Activated T-cell treated with anti-CD3 and anti-CD28 coated beads, Interleukin-2, amount 50 U/mL, for 24 hours (primary cell): ENCODE results near the gene PRTN3.
"Not testable (repeated sequence)": the region's sequence is repeated elsewhere in the genome, so short reads cannot be mapped to it uniquely, and the experiment has no call there.

Experiments used
- DNase-seq: peaks from one replicate; pipeline ENCODE4 v3.0.0-alpha.2; 2020
- H3K27ac Mint-ChIP-seq: 2 replicates; pipeline ENCODE4 v1.8.0; 2020; ENCODE audit warnings: mild to moderate bottlenecking, mixed read lengths
- H3K27me3 Mint-ChIP-seq: 2 replicates; pipeline ENCODE4 v1.8.0; 2020; ENCODE audit warnings: mixed read lengths
- H3K36me3 Mint-ChIP-seq: 2 replicates; pipeline ENCODE4 v1.8.0; 2020; ENCODE audit warnings: low read depth, mixed read lengths
- H3K4me1 Mint-ChIP-seq: 2 replicates; pipeline ENCODE4 v1.8.0; 2020; ENCODE audit warnings: low read depth, mixed read lengths
- H3K4me3 Mint-ChIP-seq: 2 replicates; pipeline ENCODE4 v1.8.0; 2020; ENCODE audit warnings: mild to moderate bottlenecking, moderate library complexity, mixed read lengths
- H3K9me3 Mint-ChIP-seq: 2 replicates; pipeline ENCODE4 v1.8.0; 2020; ENCODE audit warnings: mixed read lengths

PRTN3 gene

DNA sequence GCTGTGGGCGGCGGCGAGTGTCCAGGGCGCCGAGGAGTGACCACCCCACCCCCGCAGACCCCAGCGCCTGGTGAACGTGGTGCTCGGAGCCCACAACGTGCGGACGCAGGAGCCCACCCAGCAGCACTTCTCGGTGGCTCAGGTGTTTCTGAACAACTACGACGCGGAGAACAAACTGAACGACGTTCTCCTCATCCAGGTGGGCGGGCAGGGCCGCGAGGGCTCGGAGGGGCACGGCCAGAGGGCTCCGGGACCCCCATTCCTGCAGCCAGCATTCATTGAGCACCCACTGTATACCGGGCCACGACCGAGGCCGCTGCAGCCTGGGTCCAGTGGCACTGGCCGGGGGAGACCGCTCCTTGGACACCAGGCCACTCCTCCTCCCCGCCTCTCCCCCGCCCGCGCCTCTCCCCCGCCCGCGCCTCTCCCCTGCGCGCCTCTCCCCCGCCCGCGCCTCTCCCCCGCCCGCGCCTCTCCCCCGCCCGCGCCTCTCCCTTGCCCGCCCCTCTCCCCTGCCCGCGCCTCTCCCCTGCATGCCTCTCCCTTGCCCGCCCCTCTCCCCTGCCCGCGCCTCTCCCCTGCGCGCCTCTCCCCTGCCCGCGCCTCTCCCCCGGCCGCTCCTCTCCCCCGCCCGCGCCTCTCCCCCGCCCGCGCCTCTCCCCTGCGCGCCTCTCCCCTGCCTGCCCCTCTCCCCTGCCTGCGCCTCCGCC, 3.2 kb downstream of the PRTN3 start:
- H3K27ac Mint-ChIP-seq: no peak overlapping the region
- H3K4me1 Mint-ChIP-seq: peaks cover 5% of the 10 kb centered on the region
- no peak for DNase-seq
- no peaks in the 10 kb centered on the region for H3K9me3 Mint-ChIP-seq
- H3K36me3 Mint-ChIP-seq: no peaks in the 10 kb centered on the region
- H3K4me3 Mint-ChIP-seq: no peak overlapping the region
- peaks cover 58% of the 10 kb centered on the region for H3K27me3 Mint-ChIP-seq

DNA sequence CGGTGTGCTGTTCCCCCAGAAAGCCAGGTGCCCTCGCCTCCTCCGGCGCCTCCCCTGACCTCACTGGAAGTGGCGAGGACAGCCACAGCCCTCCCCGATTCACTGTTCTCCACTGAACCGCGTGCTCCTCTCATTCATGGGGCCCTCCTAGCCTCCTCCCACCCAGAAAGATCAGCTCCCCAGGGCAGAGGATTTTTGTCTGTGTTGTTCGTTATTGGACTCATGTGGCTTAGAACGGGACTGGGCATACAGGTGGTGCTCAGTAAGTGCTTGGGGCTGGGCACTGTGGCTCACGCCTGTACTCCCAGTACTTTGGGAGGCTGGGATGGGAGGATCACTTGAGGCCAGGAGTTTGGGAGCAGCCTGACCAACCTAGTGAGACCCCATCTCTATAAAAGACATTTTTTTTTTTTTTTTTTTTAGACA, 3.8 kb downstream of the PRTN3 start:
- no peak for DNase-seq
- H3K4me3 Mint-ChIP-seq: no peak overlapping the region
- peaks cover 5% of the 10 kb centered on the region for H3K4me1 Mint-ChIP-seq
- H3K9me3 Mint-ChIP-seq: no peaks in the 10 kb centered on the region
- no peaks in the 10 kb centered on the region for H3K36me3 Mint-ChIP-seq
- H3K27me3 Mint-ChIP-seq: peaks cover 63% of the 10 kb centered on the region
- no peak overlapping the region for H3K27ac Mint-ChIP-seq

DNA sequence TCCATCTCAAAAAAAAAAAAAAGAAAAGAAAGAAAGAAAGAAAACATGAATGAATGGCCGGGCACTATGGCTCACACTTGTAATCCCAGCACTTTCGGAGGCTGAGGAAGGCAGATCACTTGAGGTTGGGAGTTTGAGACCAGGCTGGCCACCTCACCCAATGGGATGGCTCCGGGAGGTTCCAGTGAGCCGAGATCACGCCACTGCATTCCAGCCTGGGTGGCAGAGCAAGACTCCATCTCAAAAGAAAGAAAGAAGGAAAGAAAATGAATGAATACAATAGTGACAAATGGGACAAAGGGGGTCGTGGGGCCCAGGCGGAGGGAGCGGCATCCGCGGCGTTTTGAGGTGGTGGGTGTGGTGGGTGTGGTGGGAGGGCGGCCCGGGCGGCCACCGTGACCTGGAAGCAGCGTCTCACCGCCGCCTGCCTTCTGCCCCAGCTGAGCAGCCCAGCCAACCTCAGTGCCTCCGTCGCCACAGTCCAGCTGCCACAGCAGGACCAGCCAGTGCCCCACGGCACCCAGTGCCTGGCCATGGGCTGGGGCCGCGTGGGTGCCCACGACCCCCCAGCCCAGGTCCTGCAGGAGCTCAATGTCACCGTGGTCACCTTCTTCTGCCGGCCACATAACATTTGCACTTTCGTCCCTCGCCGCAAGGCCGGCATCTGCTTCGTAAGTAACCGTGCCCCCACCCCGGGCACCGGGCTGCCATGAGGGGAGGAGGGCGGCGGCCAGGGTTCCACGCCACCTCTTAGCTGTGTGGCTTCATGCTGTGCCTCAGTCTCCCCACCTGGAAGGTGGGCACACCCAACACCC, 5.1 kb downstream of the PRTN3 start:
- H3K4me1 Mint-ChIP-seq: peaks cover 5% of the 10 kb centered on the region
- H3K27me3 Mint-ChIP-seq: peaks cover 71% of the 10 kb centered on the region
- H3K9me3 Mint-ChIP-seq: no peaks in the 10 kb centered on the region
- no peaks in the 10 kb centered on the region for H3K36me3 Mint-ChIP-seq
- no peak overlapping the region for H3K27ac Mint-ChIP-seq
- no peak overlapping the region for H3K4me3 Mint-ChIP-seq
- DNase-seq: no peak

DNA sequence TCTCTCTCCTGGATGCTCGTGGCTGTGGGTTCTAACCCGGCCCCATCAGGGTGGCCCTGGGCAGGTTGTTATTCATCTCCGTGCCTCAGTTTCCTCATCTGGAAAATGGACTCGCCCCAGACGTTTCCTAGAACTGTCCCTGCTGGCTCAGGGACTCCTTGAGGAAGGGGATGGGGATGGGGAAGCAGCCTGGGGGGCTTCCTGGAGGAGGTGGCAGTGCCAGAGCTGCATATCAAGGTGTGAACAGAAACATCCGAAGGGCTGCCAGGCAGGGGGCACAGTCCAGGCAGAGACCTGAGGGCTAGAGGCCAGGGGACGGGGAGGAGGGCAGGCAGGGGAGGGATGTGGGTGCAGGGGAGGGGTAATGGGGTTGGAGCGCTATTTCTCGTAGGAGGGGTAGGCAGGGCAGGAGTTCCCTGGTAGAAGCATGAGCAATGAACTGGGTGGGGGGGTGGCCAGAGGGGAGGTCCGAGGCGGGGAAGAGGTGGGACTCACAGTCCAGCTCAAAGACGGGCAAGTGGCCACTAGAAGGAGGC, 7.7 kb downstream of the PRTN3 start:
- Mint-ChIP-seq H3K4me1 (peaks cover 3% of the 10 kb centered on the region), H3K36me3 (no peaks in the 10 kb centered on the region), H3K27ac (no peak overlapping the region), H3K4me3 (no peak overlapping the region), H3K9me3 (no peaks in the 10 kb centered on the region), H3K27me3 (peaks cover 66% of the 10 kb centered on the region)
- no peak for DNase-seq

DNA sequence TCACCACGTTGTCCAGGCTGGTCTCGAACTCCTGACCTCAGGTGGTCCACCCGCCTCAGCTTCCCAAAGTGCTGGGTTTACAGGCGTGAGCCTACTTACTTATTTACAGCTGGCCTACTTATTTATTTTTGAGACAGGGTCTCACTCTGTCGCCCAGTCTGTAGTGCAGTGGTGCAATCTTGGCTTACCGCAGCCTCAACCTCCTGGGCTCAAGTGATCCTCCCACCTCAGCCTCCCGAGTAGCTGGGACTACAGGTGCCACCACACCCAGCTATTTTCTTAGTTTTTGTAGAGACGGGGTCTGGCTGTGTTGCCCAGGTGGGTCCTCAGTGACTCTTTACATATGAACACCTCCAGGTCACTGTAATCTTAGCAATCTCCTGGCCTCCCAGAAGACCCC, 8.4 kb downstream of the PRTN3 start:
- not testable (repeated sequence) for H3K4me3 Mint-ChIP-seq, DNase-seq, H3K4me1 Mint-ChIP-seq, H3K27ac Mint-ChIP-seq, H3K36me3 Mint-ChIP-seq, H3K9me3 Mint-ChIP-seq
- H3K27me3 Mint-ChIP-seq: peaks cover 68% of the 10 kb centered on the region

DNA sequence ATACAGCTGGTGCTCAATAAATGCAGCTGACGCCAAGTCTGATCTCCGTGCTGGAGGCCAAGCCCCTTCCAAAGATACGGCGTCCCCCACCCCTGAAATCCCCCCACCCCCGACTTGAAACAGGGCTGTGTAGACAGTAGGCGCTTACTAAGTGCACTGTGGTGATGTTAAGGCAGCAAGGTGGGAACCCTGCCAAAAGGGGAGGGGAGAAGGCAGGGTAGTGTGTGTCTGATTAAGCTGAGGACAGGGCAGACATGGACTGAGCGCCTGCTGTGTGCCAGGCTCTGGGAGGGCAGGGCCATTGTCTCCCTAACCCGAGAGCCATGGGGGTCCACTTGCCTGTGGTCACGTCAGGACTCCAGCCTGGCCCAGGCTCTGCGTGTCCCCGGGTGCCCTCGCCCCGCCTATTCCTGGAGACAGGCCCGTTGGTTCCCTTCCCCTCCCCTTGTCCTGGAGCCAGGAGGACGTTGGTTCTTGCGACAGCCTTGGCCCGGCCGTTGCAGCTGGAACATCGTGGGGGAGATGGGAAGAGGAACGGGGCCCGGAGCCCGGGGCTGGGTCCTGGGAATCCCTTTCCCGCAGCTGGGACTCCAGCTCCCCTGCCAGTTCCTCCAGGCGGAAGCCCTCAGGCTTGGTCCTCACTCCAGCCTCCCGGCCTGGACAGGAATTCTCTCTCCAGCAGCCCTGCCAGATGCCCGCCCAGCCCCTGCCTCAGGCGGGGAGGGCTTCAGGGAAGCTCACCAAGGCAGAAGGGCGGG, 9.6 kb downstream of the PRTN3 start:
- Mint-ChIP-seq H3K4me3 (no peak overlapping the region), H3K27ac (no peak overlapping the region), H3K36me3 (no peaks in the 10 kb centered on the region), H3K9me3 (no peaks in the 10 kb centered on the region), H3K4me1 (no peaks in the 10 kb centered on the region), H3K27me3 (peaks cover 57% of the 10 kb centered on the region)
- DNase-seq: no peak

DNA sequence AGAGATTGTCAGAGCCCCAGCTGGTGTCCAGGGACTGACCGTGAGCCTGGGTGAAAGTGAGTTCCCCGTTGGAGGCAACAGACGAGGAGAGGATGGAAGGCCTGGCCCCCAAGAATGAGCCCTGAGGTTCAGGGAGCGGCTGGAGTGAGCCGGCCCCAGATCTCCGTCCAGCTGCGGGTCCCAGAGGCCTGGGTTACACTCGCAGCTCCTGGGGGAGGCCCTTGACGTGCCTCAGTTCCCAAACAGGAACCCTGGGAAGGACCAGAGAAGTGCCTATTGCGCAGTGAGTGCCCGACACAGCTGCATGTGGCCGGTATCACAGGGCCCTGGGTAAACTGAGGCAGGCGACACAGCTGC, 10.2 kb downstream of the PRTN3 start:
- H3K27ac Mint-ChIP-seq: no peak overlapping the region
- H3K4me1 Mint-ChIP-seq: no peaks in the 10 kb centered on the region
- peaks cover 52% of the 10 kb centered on the region for H3K27me3 Mint-ChIP-seq
- H3K4me3 Mint-ChIP-seq: no peak overlapping the region
- H3K9me3 Mint-ChIP-seq: no peaks in the 10 kb centered on the region
- no peaks in the 10 kb centered on the region for H3K36me3 Mint-ChIP-seq
- DNase-seq: no peak

DNA sequence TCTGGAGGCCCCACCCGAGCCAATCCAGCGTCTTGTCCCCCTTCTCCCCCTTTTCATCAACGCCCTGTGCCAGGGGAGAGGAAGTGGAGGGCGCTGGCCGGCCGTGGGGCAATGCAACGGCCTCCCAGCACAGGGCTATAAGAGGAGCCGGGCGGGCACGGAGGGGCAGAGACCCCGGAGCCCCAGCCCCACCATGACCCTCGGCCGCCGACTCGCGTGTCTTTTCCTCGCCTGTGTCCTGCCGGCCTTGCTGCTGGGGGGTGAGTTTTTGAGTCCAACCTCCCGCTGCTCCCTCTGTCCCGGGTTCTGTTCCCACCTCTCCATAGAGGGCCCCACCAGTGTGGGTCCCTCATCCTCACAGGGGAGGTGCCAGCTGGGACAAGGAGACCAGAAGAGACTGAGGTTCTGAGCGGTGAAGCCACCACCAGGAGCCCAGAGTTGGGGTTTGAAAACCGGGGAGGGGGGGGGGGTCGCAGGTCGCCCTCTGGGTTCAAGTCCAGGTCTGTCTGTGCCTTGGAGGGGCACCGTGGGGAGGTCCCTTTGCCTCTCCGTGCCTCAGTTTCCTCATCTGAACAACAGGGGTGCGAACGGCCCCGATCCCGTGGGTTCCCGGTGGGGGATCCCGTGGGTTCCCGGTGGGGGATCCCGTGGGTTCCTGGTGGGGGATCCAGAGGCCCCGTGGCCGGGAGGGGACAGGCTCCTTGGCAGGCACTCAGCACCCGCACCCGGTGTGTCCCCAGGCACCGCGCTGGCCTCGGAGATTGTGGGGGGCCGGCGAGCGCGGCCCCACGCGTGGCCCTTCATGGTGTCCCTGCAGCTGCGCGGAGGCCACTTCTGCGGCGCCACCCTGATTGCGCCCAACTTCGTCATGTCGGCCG, 11.6 kb downstream of the PRTN3 start, which contains the start of gene ELANE:
ELANE (plus strand) TSS at position 168 of the 878 bp plus-strand sequence; CDS start at position 194, 26 bp downstream.
- no peaks in the 10 kb centered on the region for H3K4me1 Mint-ChIP-seq
- H3K27me3 Mint-ChIP-seq: peaks cover 39% of the 10 kb centered on the region
- no peak within 1 kb of the TSS for H3K27ac Mint-ChIP-seq
- no peaks in the 10 kb centered on the region for H3K36me3 Mint-ChIP-seq
- H3K4me3 Mint-ChIP-seq: no peak within 1 kb of the TSS
- no peaks in the 10 kb centered on the region for H3K9me3 Mint-ChIP-seq
- no peak for DNase-seq

DNA sequence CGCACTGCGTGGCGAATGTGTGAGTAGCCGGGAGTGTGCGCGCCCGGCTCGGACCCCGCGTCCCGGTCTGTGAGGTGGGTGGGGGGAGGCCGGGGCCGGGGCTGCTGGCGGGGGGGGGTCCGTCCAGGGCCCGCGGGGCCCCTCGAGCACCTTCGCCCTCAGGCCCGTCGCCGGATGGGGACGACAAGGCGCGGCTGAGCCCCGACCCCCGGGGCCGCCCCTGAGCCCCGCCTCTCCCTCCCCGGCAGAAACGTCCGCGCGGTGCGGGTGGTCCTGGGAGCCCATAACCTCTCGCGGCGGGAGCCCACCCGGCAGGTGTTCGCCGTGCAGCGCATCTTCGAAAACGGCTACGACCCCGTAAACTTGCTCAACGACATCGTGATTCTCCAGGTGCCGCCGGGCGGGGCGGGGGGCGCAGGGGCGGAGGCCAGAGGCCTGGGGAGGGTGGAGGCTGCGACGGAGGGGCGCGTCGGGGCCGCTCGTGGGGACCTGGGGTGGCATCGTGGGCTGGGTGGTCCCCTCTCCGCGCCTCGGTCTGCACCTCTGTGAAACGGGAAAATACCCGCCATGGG, 12.3 kb downstream of the PRTN3 start:
- Mint-ChIP-seq H3K27me3 (peaks cover 34% of the 10 kb centered on the region), H3K9me3 (no peaks in the 10 kb centered on the region), H3K4me3 (no peak overlapping the region), H3K4me1 (no peaks in the 10 kb centered on the region), H3K36me3 (no peaks in the 10 kb centered on the region), H3K27ac (no peak overlapping the region)
- no peak for DNase-seq

DNA sequence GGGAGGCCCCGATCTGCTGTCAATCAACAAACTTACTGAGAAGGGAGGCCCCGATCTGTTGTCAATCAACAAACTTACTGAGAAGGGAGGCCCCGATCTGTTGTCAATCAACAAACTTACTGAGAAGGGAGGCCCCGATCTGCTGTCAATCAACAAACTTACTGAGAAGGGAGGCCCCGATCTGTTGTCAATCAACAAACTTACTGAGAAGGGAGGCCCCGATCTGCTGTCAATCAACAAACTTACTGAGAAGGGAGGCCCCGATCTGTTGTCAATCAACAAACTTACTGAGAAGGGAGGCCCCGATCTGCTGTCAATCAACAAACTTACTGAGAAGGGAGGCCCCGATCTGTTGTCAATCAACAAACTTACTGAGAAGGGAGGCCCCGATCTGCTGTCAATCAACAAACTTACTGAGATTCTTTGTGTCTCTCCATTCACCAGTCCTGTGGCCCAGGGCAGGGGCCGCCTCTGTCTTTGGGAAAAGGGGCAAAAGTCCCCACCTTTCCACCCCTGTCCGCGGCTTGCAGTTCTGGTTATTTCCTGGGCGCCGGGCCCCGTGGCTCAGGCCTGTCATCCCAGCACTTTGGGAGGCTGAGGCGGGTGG, 12.9 kb downstream of the PRTN3 start:
- H3K27ac Mint-ChIP-seq, H3K36me3 Mint-ChIP-seq, H3K9me3 Mint-ChIP-seq, H3K4me3 Mint-ChIP-seq, H3K4me1 Mint-ChIP-seq, DNase-seq: not testable (repeated sequence)
- H3K27me3 Mint-ChIP-seq: peaks cover 32% of the 10 kb centered on the region

DNA sequence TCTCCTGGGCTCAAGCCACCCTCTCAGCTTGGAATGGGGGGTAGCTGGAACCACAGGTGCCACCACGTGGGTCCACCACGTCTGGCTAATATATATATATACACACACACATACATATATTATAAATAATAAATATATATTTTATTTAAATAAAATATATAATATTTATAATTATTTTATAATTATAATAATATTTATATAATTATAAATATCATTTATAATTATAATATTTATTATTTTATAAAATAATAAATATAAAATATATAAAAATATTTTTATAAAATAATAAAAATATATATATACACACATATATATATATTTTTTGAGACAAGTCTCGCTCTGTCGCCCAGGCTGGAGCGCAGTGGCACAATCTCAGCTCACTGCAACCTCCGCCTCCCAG, 13.8 kb downstream of the PRTN3 start:
- no peak overlapping the region for H3K4me3 Mint-ChIP-seq
- H3K36me3 Mint-ChIP-seq: no peaks in the 10 kb centered on the region
- no peak for DNase-seq
- H3K27me3 Mint-ChIP-seq: peaks cover 27% of the 10 kb centered on the region
- no peaks in the 10 kb centered on the region for H3K4me1 Mint-ChIP-seq
- H3K9me3 Mint-ChIP-seq: no peaks in the 10 kb centered on the region
- H3K27ac Mint-ChIP-seq: no peak overlapping the region

DNA sequence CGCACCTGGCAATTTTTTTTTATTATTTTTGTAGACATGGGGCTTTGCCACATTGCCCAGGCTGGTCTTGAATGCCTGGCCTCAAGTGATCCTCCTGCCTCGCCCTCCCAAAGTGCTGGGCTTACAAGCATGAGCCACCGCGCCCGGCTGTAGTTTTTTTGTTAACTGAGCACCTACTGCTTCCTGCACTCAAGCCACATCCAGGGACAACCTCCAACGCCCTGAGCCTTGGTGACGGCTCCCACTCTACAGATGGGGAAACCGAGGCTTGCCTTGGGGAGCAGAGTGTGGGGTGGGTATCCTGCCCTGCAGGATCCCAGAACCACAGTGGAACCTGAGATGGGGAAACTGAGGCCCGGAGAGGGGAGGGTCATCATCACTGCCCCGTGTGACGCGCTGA, 14.3 kb downstream of the PRTN3 start:
- Mint-ChIP-seq H3K36me3 (no peaks in the 10 kb centered on the region), H3K4me3 (no peak overlapping the region), H3K27me3 (peaks cover 27% of the 10 kb centered on the region)

DNA sequence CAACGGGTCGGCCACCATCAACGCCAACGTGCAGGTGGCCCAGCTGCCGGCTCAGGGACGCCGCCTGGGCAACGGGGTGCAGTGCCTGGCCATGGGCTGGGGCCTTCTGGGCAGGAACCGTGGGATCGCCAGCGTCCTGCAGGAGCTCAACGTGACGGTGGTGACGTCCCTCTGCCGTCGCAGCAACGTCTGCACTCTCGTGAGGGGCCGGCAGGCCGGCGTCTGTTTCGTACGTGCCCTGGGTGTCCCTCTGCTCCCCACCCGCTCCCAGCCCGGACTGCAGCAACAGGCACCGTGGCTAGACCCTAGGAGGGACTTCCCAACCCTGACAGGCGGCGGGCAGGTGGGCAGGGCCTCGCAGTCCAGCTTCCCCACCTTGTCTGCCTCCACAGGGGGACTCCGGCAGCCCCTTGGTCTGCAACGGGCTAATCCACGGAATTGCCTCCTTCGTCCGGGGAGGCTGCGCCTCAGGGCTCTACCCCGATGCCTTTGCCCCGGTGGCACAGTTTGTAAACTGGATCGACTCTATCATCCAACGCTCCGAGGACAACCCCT, 14.8 kb downstream of the PRTN3 start:
- Mint-ChIP-seq H3K27ac (no peak overlapping the region), H3K9me3 (no peaks in the 10 kb centered on the region), H3K36me3 (no peaks in the 10 kb centered on the region), H3K4me1 (no peaks in the 10 kb centered on the region), H3K4me3 (no peak overlapping the region), H3K27me3 (peaks cover 24% of the 10 kb centered on the region)
- DNase-seq: no peak

More for the DNA sequence above, 14.3 kb downstream of the PRTN3 start:
- no peak overlapping the region for H3K27ac Mint-ChIP-seq
- DNase-seq: no peak
- no peaks in the 10 kb centered on the region for H3K4me1 Mint-ChIP-seq
- H3K9me3 Mint-ChIP-seq: no peaks in the 10 kb centered on the region
